Memory B cell (primary cell): ENCODE results near the gene UBL3.

Experiments
- ATAC-seq: fragments of 150-1000 bp; cut with Tn5 transposase; 2 replicates; pipeline ENCODE4 v1.10.0; 2021; ENCODE audit warnings: low read depth, mild to moderate bottlenecking, moderate library complexity
- DNase-seq, 2 donors: peaks; one replicate each; pipeline ENCODE4 v3.0.0; 2022; ENCODE audit warnings: low spot score in 2 of 2
- H3K27ac Mint-ChIP-seq: one replicate; pipeline ENCODE4 v1.8.0; 2022; ENCODE audit warnings: mild to moderate bottlenecking, moderate library complexity, mixed read lengths
- H3K27me3 Mint-ChIP-seq: one replicate; pipeline ENCODE4 v1.8.0; 2022; ENCODE audit warnings: mixed read lengths
- H3K36me3 Mint-ChIP-seq: one replicate; pipeline ENCODE4 v1.8.0; 2022; ENCODE audit warnings: mild to moderate bottlenecking, mixed read lengths
- H3K4me1 Mint-ChIP-seq: one replicate; pipeline ENCODE4 v1.8.0; 2022; ENCODE audit warnings: mixed read lengths
- H3K4me3 Mint-ChIP-seq: one replicate; pipeline ENCODE4 v1.8.0; 2022; ENCODE audit warnings: mild to moderate bottlenecking, moderate library complexity, mixed read lengths
- H3K9me3 Mint-ChIP-seq: one replicate; pipeline ENCODE4 v1.8.0; 2022; ENCODE audit warnings: mixed read lengths

Gene UBL3

DNA sequence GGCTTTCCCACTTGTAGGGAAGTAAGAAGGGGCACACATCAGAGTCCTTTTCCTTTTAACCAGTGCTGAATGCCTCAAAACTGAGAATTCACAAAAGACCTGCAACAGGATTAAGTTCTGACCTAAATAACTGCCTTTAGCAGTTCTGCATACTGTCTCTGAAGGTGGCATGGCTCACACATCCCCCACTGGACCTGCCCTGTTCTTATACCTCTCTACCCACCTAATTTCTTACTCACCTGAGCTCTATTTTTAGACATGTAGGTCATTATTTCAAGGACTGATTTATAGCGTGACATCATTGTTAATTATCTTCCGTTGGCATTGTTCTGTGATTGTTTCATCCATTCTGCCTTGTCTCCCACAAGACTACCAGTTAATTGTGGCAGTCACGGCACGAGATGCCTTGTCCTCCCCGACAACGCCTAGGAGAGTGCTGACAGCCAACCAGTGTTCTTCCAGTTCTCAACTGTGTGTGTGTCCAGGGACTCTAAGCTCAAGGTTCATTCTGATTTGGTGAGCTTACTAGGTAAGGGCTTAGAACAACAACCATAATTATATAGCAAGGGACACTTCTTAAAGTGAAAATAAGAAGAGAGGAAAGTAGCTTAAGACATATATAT lies 27.1 kb upstream of the UBL3 start:
- Mint-ChIP-seq H3K27me3 (peaks cover 14% of the 10 kb centered on the region), H3K4me1 (no peaks in the 10 kb centered on the region), H3K4me3 (no peak overlapping the region), H3K9me3 (no peaks in the 10 kb centered on the region), H3K36me3 (no peaks in the 10 kb centered on the region), H3K27ac (no peak overlapping the region)
- no peak for DNase-seq
- no peak for ATAC-seq

- DNase-seq = no peak
- Mint-ChIP-seq H3K27ac (no peak overlapping the region), H3K9me3 (no peaks in the 10 kb centered on the region), H3K36me3 (no peaks in the 10 kb centered on the region), H3K4me1 (no peaks in the 10 kb centered on the region), H3K27me3 (peaks cover 17% of the 10 kb centered on the region), H3K4me3 (no peak overlapping the region)
- no peak for ATAC-seq
Observed at GRCh38 chr13:29875646-29876045, 25.2 kb upstream of the UBL3 start.

DNA sequence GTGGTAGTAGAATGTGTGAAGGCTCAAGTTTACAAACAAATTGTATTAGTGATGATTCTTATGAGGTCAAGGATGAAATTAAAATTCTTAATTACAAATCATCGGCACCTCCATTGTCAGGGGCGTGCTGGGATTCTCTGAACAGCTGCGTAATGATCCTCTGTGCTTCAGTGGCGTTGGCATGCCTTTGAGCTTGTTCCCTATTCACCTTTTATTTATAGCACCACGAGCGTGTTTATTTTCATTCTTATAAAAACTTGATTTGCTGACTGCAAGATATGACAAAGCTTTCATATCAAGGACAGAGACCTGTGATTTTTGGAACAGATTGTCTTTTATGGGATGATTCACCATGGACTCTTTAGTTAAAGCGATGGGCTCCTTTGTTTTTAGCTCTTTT lies 18.2 kb upstream of the UBL3 start:
- H3K27me3 Mint-ChIP-seq = peaks cover 21% of the 10 kb centered on the region
- no peak overlapping the region for H3K4me3 Mint-ChIP-seq
- H3K27ac Mint-ChIP-seq = no peak overlapping the region
- H3K36me3 Mint-ChIP-seq = peaks cover 2% of the 10 kb centered on the region
- ATAC-seq (no peak), DNase-seq (no peak)
- H3K9me3 Mint-ChIP-seq = no peaks in the 10 kb centered on the region
- H3K4me1 Mint-ChIP-seq = no peaks in the 10 kb centered on the region

DNA sequence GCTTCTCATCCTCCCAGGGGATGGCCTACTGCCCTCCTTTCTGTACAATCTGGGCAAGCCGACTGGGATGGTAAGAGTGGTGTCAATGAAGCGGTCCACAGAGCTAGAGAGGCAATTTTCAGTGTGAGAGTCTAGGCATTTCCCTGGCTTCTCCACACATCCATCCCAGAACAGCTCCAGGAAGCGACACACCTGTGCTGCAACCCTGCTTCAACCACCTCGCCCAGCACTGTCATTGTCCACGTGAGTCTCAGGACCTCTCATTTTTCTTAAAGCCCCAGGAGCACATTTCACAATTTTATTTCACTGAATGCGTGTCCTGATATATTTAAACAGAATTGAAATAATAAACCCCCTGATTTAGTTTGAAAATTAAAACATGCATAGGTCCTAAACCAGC lies 15.5 kb upstream of the UBL3 start:
- Mint-ChIP-seq H3K27ac (no peak overlapping the region), H3K9me3 (no peaks in the 10 kb centered on the region), H3K36me3 (peaks cover 4% of the 10 kb centered on the region), H3K27me3 (peaks cover 25% of the 10 kb centered on the region), H3K4me3 (no peak overlapping the region), H3K4me1 (no peaks in the 10 kb centered on the region)
- no peak for ATAC-seq
- no peak for DNase-seq

- no peaks in the 10 kb centered on the region for H3K9me3 Mint-ChIP-seq
- DNase-seq (no peak), ATAC-seq (no peak)
- H3K4me1 Mint-ChIP-seq = no peaks in the 10 kb centered on the region
- H3K27ac Mint-ChIP-seq = no peak overlapping the region
- peaks cover 4% of the 10 kb centered on the region for H3K36me3 Mint-ChIP-seq
- peaks cover 17% of the 10 kb centered on the region for H3K27me3 Mint-ChIP-seq
- no peak overlapping the region for H3K4me3 Mint-ChIP-seq
Observed at GRCh38 chr13:29861694-29862110, 11.3 kb upstream of the UBL3 start.

DNA sequence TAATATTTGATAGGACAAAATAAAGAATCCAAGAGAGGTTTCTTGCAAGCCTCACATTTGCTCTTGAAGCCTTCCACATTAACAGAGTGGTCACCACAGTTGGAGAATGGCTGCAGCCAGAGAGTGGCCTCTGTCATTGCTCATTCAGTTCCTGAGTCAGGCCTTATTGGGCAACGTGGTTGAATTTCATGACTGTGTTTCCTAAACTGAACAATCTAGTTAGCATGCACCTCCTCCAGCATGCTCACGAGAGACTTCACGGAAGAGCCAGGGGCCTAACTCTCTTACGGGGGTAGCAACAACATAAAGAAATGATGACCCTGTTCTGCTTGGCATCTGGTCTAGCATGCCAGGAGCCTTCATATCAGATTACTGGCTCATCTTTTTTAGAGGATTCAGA lies 9.6 kb upstream of the UBL3 start:
- no peak for ATAC-seq
- Mint-ChIP-seq H3K36me3 (peaks cover 4% of the 10 kb centered on the region), H3K4me1 (no peaks in the 10 kb centered on the region), H3K4me3 (no peak overlapping the region), H3K27ac (no peak overlapping the region), H3K27me3 (peaks cover 16% of the 10 kb centered on the region), H3K9me3 (no peaks in the 10 kb centered on the region)
- DNase-seq = no peak

DNA sequence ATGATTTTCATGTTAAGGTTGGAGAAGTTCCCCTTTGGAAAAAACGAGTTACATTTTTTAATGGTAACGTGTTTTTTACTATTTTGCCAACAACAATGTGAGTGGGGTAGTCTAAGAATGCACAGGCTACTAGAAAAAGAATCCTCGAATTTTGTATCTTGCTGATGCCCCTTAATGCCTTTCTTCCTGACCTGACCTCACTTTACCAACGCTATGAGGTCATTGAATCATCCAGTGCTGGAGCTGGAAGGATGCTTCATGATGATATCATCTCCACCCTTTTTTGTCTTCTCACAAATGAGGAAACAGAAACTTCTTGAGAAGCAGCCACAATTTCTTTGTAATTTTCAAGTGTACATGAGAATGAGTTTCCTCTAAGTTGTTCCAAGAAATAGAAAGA lies 8.2 kb upstream of the UBL3 start:
- H3K27ac Mint-ChIP-seq = no peak overlapping the region
- DNase-seq (no peak), ATAC-seq (no peak)
- H3K27me3 Mint-ChIP-seq = peaks cover 9% of the 10 kb centered on the region
- H3K36me3 Mint-ChIP-seq = peaks cover 2% of the 10 kb centered on the region
- H3K9me3 Mint-ChIP-seq = no peaks in the 10 kb centered on the region
- no peaks in the 10 kb centered on the region for H3K4me1 Mint-ChIP-seq
- H3K4me3 Mint-ChIP-seq = no peak overlapping the region

DNA sequence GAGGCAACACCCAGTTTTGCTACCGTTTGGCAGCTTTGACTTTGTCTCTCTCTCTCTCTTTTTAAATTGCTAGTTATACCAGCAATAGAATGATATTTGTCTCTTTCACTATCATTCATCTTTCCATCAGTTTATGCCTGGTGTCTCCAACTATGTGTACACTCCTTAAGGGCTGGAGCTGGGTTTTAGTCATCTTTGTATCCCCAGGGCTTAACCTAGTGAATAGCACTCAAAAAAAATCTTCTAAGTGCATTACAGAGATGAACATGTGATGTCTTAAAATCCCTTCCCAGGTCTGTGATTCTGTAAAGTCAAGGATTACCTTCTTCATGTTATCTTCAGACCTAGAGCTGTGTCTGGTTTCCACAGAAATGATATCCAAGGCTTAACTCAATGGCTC lies 7.8 kb upstream of the UBL3 start:
- peaks cover 9% of the 10 kb centered on the region for H3K27me3 Mint-ChIP-seq
- H3K27ac Mint-ChIP-seq = no peak overlapping the region
- H3K4me1 Mint-ChIP-seq = no peaks in the 10 kb centered on the region
- ATAC-seq (no peak), DNase-seq (no peak)
- no peak overlapping the region for H3K4me3 Mint-ChIP-seq
- H3K9me3 Mint-ChIP-seq = no peaks in the 10 kb centered on the region
- H3K36me3 Mint-ChIP-seq = peaks cover 2% of the 10 kb centered on the region

- ATAC-seq = no peak
- Mint-ChIP-seq H3K27me3 (peaks cover 3% of the 10 kb centered on the region), H3K27ac (no peak overlapping the region), H3K36me3 (no peaks in the 10 kb centered on the region), H3K4me1 (no peaks in the 10 kb centered on the region), H3K4me3 (no peak overlapping the region), H3K9me3 (no peaks in the 10 kb centered on the region)
- no peak for DNase-seq
Observed at GRCh38 chr13:29857085-29857484, 6.7 kb upstream of the UBL3 start.

DNA sequence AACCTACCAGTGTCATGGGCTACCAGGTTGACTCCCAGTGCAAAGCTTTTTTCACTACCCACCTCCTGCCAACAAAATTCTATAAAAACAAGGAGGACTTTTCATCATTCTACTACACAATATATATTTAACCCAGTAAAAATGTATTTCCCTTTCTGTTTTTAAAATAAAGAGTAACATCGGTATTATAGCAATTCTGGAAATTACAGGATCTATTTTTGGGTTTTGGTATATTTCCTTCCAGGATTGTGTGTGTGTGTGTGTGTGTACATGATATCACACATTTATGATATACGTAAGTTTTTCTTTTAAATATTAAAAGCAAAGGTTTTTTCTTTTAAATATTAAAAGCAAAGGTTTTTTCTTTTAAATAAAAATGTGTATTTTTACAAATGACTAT lies 6.0 kb upstream of the UBL3 start:
- no peak overlapping the region for H3K27ac Mint-ChIP-seq
- ATAC-seq (no peak), DNase-seq (no peak)
- no peak overlapping the region for H3K4me3 Mint-ChIP-seq
- H3K4me1 Mint-ChIP-seq = no peaks in the 10 kb centered on the region
- no peaks in the 10 kb centered on the region for H3K36me3 Mint-ChIP-seq
- peaks cover 2% of the 10 kb centered on the region for H3K27me3 Mint-ChIP-seq
- H3K9me3 Mint-ChIP-seq = no peaks in the 10 kb centered on the region

GRCh38 chr13:29855784-29856183 lies 5.4 kb upstream of the UBL3 start:
- H3K4me1 Mint-ChIP-seq = no peaks in the 10 kb centered on the region
- ATAC-seq (no peak), DNase-seq (no peak)
- no peaks in the 10 kb centered on the region for H3K36me3 Mint-ChIP-seq
- peaks cover 2% of the 10 kb centered on the region for H3K27me3 Mint-ChIP-seq
- H3K9me3 Mint-ChIP-seq = no peaks in the 10 kb centered on the region
- no peak overlapping the region for H3K4me3 Mint-ChIP-seq
- no peak overlapping the region for H3K27ac Mint-ChIP-seq

DNA sequence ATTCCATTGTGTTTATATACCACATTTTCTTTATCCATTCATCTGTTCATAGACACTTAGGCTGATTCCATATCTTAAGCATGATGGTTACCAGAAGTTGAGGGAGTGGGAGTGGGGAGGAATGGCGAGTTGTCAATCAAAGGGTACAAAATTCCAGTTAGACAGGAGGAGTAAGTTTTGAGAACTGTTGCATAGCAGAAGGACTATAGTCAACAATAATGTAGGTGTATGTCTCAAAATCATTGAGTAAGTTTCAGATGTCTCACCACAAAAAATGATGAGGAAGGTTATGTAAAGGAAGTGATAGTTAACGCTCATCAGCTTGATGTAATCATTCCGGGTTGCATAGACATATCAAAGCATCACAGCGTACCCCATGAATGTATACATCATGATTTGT lies 4.6 kb upstream of the UBL3 start:
- peaks cover 2% of the 10 kb centered on the region for H3K27me3 Mint-ChIP-seq
- no peaks in the 10 kb centered on the region for H3K36me3 Mint-ChIP-seq
- H3K4me1 Mint-ChIP-seq = no peaks in the 10 kb centered on the region
- ATAC-seq = no peak
- no peak overlapping the region for H3K4me3 Mint-ChIP-seq
- H3K27ac Mint-ChIP-seq = no peak overlapping the region
- no peak for DNase-seq
- no peaks in the 10 kb centered on the region for H3K9me3 Mint-ChIP-seq

DNA sequence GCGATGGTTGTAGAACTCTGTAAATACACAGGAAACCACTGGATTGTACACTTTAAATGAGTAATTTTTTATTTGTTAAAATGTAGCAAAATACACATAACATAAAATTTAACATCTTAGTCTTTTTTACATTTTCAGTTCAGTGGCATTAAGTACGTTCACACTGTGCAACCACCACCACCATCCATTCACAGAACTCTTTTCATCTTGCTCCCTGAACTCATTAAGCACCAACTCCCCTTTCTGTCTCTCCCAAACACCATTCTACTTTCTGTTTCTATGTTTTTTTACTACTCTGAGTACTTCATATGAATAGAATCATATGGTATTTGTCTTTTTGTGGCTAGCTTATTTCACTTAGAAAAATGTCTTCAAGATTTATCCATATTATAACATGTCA lies 2.7 kb upstream of the UBL3 start:
- Mint-ChIP-seq H3K36me3 (no peaks in the 10 kb centered on the region), H3K27me3 (peaks cover 2% of the 10 kb centered on the region)

GRCh38 chr13:29852472-29853054 lies 2.1 kb upstream of the UBL3 start:
- H3K4me3 Mint-ChIP-seq = no peak overlapping the region
- H3K36me3 Mint-ChIP-seq = no peaks in the 10 kb centered on the region
- ATAC-seq (no peak), DNase-seq (no peak)
- H3K9me3 Mint-ChIP-seq = no peaks in the 10 kb centered on the region
- no peak overlapping the region for H3K27ac Mint-ChIP-seq
- peaks cover 2% of the 10 kb centered on the region for H3K27me3 Mint-ChIP-seq
- H3K4me1 Mint-ChIP-seq = peaks cover 10% of the 10 kb centered on the region

More for the DNA sequence above, 2.7 kb upstream of the UBL3 start:
- Mint-ChIP-seq H3K9me3 (no peaks in the 10 kb centered on the region), H3K4me1 (peaks cover 7% of the 10 kb centered on the region), H3K27ac (no peak overlapping the region), H3K4me3 (no peak overlapping the region)
- DNase-seq (no peak), ATAC-seq (no peak)

GRCh38 chr13:29849731-29850212 lies 645 bp downstream of the UBL3 start:
- H3K27me3 Mint-ChIP-seq = no peaks in the 10 kb centered on the region
- peaks cover 24% of the 10 kb centered on the region for H3K4me1 Mint-ChIP-seq
- no peaks in the 10 kb centered on the region for H3K9me3 Mint-ChIP-seq
- ATAC-seq (peak; percentile 2), DNase-seq (peak; percentile 18 to 47)
- H3K4me3 Mint-ChIP-seq = peak overlapping the region; percentile 97
- no peaks in the 10 kb centered on the region for H3K36me3 Mint-ChIP-seq
- peak overlapping the region; percentile 98 for H3K27ac Mint-ChIP-seq
